22Rv1 (cell line): ENCODE measurements around the gene HOXD8.

ENCODE experiments used
- ZFX ChIP-seq: fragments of 450-650 bp; IDR thresholded peaks from 2 replicates; pipeline ENCODE4 v1.6.1; 2017; ENCODE audit warnings: antibody characterized with exemption, borderline replicate concordance
- TF ChIP-seq, protein P1 (sequence below): fragments of 450-650 bp; IDR thresholded peaks from 2 replicates; pipeline ENCODE4 v1.5.1; 2017; ENCODE audit warnings: mild to moderate bottlenecking

GRCh38 chr2:176085120-176085788 is 44.3 kb upstream of the HOXD8 start:
- TF ChIP-seq, protein P1, sequence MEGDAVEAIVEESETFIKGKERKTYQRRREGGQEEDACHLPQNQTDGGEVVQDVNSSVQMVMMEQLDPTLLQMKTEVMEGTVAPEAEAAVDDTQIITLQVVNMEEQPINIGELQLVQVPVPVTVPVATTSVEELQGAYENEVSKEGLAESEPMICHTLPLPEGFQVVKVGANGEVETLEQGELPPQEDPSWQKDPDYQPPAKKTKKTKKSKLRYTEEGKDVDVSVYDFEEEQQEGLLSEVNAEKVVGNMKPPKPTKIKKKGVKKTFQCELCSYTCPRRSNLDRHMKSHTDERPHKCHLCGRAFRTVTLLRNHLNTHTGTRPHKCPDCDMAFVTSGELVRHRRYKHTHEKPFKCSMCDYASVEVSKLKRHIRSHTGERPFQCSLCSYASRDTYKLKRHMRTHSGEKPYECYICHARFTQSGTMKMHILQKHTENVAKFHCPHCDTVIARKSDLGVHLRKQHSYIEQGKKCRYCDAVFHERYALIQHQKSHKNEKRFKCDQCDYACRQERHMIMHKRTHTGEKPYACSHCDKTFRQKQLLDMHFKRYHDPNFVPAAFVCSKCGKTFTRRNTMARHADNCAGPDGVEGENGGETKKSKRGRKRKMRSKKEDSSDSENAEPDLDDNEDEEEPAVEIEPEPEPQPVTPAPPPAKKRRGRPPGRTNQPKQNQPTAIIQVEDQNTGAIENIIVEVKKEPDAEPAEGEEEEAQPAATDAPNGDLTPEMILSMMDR: no peak
- no peak for TF ChIP-seq ZFX
